COLO829 (cell line): ENCODE data around the gene CMTM2.
"Not testable (repeated sequence)": the region's sequence is repeated elsewhere in the genome, so short reads cannot be mapped to it uniquely, and the experiment has no call there.

Experiments
- DNase-seq: peaks from one replicate; pipeline ENCODE4 v3.0.0; 2012; ENCODE audit warnings: low spot score

CMTM2 gene

DNA sequence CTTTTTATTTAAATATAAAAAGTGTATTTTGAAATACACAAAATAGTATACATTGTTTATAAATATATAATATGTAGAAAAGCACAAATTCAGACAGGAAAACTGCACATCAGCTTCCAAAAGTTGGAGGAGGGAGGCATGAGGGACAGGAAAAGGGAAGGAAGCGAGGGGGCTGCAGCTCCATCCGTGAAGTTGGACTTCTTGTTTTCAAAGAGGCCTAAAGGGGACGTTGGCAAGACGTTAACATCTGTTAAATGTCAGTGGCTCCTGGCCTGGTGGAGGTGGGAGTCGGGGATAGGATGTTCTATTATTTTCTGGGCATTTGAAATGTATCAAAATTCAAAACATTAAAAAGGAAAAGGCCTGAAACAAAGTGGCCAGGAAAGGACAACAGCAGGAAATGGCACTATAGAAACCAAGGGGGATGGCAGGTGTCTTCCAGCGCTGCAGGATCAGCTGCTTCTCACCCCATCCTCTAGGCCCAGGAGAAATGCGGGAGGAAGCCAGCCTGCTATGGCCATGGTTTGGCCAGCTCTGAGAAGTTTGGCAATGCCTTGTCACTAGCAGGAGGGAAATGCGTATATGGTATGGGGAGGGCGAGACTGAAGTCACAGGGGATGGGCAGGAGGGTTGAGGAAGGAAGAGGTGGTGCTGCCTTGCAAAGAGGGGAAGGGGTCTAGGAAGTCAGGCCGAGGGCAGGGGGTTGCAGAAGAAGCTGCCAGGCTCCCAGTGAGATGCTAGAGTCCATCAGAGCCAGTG lies 6.4 kb downstream of the CMTM2 start:
- no peak for DNase-seq

DNA sequence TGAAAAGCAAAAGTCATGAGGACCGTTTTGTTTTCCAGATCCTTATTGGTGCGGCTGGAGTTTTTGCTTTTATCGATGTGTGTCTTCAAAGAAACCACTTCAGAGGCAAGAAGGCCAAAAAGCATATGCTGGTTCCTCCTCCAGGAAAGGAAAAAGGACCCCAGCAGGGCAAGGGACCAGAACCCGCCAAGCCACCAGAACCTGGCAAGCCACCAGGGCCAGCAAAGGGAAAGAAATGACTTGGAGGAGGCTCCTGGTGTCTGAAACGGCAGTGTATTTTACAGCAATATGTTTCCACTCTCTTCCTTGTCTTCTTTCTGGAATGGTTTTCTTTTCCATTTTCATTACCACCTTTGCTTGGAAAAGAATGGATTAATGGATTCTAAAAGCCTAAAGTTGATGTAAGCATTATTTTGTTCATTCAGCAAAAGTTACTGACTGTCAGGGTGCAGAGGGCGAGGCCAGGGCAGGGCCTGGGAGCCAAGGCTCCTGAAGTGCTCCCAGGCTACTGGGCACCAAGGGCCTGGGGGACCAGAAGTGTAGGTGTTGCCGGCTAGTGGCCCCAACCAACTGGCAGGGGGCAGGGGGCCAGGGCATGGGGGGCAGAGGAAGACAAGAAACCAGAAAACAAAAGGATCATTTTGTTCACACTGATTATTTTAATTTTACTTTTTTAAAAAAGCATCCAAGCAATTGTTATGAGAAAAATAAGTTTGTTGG lies 8.8 kb downstream of the CMTM2 start:
- no peak for DNase-seq

DNA sequence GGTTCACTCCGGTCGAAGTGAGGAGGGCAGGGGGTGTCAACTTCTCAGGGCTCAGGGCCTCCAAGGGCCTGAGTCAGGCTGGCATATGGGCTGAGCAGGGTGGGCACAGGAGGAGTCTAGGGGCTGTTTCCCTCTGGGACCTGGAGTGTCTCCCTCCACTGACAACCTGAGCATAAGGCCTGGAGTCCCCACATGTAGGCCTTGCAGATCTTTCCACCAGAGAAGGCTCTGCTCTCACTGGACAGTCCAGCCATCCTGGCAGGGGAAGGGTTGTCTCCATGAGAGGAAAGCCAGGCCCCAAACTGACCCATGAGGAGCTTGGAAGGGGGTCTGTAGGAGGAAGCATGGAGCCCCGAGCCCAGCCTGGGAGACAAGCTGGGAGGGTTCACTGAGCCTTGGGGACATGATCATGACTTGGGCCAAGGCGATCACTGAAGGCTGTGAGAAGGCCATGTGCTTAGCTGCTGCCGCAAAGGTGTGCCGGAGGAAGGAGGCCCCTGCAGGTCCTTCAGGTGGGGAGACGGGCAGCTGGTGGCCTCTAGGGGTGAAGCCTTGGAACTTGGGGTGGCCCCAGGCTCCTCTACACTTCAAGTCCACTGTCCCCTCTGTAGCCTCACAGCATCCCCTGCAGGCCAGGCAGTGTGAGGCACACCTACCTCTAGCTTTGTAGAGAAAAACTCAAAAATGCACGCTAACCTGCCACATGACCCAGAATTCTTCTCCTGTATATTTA lies 9.9 kb downstream of the CMTM2 start:
- DNase-seq = no peak

DNA sequence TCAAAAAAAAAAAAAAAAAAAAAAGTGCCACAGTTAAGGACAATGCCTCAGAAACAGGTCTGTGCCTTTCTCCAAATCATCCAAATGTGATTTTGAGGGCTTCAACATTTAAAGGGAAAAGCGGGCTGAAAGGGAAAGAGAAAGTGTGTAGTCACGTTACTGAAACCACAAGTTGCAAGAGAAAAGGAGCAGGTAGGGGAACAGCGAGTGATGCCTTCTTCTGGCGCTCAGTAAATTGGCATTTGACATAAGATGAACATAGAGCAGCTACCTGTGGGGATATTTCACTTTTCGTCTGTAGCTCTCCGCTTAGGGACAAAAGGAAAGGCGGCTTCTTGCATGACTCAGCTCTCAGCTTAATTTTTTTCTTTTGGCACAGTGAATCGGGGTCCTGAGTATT lies 11.1 kb downstream of the CMTM2 start:
- DNase-seq = no peak

DNA sequence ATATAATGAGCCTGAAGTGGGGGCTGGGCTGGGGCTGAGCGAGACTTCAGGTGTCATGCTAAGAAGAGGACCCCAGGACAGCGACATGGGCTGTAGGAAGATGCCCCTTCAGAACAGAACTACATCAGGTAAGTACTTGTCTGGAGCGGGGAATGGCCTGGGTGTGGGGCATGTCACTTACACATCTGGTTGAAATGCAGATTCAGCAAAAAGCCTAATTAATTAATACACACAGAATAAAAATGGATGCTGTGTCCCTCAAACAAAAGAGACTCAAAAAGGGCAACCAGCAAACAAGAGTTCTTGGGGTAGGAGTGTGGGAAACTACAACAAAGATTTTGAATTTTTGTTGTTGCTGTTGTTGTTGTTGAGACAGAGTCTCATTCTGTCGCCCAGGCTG lies 11.8 kb downstream of the CMTM2 start:
- DNase-seq = no peak

DNA sequence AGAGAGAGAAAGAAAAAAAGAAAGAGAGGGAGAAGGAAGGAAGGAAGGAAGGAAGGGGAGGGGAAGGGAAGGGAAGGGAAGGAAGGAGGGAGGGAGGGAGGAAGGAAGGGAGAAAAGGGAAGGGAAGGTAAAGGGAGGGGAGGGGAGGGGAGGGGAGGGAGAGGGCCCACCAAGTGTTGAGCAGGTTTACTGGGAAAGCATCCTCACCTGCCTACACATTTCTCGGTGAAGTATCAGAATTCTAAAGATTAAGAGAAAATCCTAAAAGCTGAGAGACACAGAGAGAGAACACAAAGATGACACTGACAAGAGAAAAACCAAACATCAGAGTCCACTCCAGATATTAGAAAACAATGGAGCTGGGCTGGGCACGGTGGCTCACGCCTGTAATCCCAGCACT lies 13.0 kb downstream of the CMTM2 start:
- DNase-seq = no peak

DNA sequence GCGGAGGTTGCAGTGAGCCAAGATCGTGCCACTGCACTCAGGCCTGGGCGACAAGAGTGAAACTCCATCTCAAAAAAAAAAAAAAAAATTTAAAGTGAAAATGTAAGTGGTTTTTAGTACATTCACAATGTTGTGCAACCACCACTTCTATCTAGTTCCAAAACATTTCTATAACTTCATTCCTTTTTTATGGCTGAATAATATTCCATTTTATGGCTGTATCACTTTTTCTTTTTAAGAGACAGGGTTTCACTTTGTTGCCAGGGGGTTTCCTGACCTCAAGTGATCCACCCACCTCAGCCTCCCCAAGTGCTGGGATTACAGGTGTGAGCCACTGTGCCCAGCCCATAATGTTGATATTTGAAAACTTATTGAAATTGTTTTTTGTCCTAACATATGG lies 13.6 kb downstream of the CMTM2 start:
- no peak for DNase-seq

DNA sequence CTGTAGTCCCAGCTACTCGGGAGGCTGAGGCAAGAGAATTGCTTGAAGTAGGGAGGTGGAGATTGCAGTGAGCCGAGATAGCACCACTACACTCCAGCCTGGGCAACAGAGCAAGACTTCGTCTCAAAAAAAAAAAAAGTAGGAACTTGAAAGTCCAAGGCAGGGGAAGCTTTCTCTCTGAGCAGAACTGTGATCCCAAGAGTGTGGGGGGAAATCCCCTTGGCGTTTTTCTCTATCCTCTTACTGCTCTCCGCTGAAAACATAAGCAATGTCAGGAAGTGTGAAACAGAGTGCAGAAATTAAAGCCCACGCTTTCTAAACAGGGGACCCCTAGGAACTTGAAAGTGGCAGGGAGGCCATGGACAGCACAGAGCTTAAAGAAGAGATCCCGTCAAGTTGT lies 15.5 kb downstream of the CMTM2 start:
- no peak for DNase-seq

DNA sequence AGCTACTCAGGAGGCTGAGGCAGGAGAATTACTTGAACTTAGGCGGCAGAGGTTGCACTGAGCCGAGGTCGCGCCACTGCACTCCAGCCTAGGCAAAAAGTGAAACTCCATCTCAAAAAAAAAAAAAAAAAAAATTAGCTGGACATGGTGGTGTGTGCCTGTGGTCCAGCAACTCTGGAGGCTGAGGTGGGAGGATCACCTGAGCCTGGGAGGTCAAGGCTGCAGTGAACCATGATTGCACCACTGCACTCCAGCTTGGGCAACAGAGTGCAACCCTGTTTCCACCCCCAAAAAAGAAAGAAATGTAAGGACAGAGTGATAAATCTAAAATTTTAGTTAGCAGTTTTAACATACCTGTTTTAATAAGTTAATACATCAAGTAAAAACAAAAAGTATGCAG lies 17.3 kb downstream of the CMTM2 start:
- not testable (repeated sequence) for DNase-seq

DNA sequence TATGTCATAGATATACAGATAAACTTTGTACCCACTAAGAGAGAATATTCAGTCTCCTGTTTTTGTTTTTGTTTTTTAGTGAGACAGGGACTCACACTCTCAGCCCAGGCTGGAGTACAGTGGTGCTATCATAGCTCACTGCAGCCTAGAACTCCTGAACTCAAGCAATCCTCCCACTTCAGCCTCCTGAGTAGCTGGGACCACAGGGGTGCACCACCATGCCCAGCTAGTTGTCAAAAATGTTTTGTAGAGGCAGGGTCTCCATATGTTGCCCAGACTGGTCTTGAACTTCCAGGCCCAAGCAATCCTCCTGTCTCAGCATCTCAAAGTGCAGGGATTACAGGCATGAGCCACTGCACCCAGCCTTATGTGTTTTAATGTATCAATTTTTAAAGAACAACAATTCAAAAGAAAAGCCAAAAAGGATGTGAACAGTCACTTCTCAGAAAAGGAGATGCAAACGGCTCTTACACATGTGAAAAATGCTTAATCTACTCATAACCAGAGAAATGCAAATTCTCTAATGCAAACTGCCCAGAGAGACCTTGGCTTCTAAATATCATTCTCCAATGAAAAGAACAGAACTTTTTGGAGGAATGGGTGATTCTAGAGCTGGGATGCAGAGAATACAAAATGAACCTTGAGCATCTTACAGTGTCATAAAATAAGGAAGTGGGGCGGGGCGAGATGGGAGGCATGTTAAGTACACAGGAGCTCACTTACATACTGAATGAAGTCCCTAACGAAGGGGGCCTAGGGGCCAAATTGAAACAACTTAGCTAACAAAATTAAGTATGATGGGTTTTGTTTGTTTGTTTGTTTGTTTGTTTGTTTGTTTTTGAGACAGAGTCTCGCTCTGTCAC lies 18.0 kb downstream of the CMTM2 start:
- DNase-seq = no peak

DNA sequence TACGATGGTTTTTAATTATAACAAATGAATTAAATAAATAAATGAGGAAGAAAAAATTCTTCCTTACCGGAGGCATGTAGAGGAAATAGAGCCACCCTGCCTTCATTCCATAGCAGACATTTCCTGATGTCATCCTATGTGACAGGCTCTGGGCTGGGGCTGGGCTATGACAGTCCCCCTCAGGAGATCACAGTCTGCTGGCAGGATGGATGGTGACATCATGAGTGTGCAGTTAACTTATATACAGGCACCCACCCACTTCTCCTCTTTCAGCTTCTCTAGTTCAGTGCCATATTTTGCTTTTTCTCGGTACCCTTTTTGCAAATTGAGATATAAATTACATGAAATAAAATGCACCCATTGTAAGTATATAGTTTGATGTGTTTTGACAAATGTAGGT lies 18.8 kb downstream of the CMTM2 start:
- DNase-seq = no peak

DNA sequence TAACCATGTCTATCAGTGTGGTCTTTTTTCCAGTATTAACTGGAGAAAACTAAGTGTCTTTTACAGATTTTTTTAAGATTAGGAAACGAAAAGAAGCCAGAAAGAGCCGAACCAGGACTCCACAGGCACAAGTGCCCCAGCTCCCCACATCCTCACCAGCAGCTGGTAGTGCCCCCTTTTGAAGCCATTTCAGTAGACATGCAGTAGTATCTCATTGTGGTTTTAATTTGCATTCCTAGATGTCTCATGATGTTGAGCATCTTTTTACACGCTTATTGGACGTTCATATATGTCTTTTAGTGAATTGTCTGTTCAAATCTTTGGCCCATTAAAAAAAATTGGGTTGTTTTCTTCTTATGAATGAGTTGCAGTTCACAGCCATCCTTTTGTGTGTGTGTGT lies 20.5 kb downstream of the CMTM2 start:
- no peak for DNase-seq

DNA sequence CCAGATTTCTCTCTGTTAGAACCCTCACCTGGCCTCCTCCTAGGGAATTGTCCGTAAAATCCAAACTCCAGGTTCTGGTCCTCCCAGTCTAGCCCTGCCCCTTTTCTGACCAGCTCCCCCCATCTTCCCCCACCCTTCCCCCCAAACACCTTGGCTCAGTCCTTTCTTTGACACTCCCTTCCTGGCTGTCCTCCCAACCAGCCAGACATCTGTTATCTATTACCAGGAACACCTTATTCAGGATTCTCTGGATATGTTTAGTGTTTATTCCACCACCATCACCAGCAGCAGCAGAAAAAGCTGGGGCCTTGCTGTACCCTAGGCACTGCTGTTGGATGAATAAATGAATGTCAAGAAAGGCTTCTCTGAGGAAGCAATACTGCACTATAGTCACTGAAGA lies 21.2 kb downstream of the CMTM2 start:
- DNase-seq = no peak

DNA sequence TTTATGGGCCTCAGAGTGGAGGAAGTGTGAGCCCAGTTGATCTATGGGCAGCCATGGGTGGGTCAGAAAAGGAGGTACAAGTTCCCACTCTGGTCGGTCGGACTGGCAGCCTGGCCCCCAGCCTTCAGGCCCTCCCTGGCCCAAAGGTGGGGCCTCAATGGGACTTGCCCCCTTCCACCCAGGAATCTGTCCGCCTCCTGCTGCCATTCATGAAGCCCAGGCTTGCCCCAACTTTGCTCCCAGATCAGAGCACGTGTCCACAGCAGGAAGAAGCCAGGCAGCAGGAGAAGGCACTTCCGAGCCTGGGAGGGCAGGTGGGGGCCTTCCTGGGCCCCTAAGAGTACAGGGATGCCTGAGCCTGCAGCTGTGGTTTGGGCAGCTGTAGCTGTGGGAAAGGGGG lies 22.2 kb downstream of the CMTM2 start:
- no peak for DNase-seq

DNA sequence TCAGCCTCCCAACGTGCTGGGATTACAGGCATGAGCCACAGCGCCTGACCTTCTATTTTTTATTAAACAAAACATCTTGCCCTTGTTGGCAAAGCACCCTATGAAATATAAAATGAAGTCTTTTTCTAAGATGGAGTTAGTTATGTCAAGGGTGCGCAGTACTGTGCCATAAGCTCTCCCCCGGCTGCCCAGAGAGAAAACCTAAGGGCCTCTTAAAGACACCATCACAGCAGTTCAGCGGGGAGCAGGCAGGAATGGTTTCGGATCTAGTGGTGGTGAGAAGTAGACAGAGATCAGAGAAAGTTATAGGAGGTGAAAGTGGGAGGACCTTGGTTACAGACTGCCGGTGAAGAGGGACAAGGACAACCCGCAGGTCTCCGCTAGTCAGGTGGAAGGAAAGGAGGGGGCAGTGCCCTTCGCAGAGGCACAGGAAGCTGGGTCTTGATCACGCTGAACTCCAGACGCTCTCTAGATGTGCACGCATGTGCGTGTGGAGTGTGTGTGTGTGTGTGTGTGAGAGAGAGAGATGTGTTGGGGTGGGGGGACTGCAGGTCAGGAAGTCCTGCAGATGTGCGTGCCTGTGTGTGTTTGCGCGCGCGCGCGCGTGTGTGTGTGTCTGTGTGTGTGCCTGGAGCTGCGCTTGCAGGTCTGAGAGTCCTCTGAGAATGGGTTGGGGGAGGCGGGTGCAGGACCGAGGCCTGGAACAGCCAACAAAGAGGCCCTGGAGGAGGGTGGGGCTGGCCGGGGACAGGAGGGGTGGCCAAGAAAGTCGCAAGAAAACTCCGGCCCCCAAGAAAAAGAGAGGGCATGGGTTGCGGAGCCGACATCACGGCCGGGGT lies 24.5 kb downstream of the CMTM2 start:
- DNase-seq = peak; percentile 40

DNA sequence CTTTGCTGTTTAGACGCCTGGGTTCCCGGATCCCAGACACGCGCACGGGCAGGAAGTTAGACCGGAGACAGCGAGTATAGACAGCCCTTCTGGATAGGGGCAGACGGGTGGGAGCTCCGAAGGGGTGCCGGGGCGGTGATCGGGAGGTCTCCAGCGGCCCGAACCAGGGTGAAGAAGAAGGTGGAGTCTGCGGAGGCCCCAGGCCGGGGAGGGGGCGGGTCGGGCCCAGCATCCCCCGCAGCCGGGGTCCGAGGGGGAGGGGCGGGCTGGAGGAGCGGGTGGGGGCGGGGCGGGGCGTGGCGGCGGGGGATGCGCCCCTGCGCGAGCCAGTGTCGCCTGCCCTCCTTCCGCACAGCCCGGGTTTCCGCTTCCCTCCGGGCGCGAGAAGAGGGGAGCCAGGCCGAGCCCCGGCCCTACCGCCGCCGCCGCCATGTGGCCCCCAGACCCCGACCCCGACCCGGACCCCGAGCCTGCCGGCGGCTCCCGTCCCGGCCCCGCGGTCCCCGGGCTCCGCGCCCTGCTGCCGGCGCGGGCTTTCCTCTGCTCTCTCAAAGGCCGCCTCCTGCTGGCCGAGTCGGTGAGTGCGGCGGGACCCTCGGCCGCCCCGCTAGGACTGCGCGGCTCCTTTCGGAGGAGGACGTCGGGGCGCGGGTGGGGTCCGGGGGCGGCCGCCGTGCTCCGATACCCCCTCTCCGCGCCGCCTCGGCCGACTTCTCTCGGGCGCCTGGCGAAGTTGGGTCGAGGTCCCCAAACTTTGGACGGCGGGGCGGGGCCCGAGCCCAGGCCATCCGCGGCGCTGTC lies 25.3 kb downstream of the CMTM2 start, which contains the start of gene CMTM3:
Gene CMTM3, plus strand, starts transcription at position 329 of the 801 bp plus-strand sequence. Its CDS starts 102 bp downstream, at position 431.
- DNase-seq = peak; percentile 18

DNA sequence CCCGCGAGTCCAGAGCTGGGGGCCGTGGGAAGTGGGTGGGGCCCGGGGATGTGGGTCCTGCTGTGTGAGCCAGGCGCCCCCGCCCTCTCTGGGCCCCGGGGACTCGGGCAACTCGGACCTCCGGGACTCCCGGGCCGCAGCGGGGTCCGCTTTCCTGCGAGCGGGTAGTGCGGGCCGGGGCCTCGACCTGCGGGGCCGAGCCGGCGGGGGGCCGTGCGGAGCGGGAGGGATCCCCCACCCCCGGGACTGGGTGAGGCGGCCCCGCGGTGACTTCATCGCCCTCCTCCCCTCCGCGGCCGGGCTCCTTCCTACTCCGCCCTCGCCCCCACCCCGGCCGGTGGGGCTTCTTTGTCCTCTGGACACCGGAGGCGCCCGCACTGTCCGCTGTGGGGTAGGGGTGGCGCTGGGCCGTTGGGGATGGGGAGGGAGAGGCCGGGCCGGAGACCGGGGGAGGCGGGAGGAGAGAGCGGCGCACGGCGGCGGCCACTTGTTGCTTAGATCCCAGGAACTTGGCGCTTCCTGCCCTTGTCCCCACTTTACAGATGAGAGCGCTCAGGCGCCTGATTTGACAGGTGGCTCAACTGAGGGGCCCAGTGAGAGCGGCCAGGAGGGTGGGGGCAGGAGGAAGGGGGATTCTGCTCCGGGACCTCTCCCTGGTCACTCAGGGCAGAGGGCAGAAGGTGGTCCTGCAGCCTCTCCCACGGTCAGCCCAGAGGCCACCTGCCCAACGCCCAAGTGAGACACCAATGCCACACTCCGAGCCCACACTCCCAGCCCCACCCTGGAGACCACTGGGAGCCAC lies 26.1 kb downstream of the CMTM2 start:
- no peak for DNase-seq

DNA sequence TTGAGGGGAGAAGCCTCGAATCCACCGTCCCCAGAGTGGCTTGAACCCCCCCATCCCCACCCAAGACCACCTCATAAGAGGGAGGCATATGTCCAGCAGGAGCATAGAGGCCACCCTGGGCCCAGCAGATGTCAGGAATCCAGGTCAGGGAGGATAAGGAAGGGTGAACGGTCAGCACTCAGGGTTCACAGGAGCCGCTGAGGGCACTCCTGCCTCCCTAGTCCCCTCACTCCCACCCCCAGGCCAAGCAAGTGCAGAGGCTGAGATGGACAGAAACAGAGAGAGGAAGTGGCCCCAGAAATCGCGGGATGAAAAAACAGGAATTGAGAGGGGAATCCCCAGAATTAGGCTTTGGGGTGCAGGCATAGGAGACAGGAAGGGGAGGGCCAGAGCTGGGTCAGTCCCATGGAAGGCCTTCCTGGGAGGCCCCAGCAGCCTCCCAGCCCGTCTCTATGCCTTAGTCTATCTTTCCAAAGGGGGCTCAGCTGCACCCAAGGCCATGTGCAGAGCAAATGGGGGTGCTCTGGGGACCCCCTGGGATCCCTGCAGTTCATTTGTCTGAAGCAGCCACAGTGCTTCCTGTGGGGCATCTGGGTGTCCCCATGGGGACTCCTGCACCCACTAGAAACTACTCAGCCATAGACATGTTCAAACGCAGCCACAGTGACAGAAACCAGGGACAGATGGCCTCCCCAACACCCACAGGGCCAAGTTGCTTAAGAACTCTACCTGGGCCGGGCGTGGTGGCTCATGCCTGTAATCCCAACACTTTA lies 26.9 kb downstream of the CMTM2 start:
- no peak for DNase-seq
